Nucleus accumbens (tissue), 56 donors: ENCODE measurements around the gene CYB5R4.
"Not testable (repeated sequence)": the region's sequence is repeated elsewhere in the genome, so short reads cannot be mapped to it uniquely, and the experiment has no call there.

ENCODE experiments used
- DNase-seq, 56 donors: peaks; one replicate each; lab custom pipeline; 2025; lab: John Stamatoyannopoulos, UW

Gene CYB5R4

DNA sequence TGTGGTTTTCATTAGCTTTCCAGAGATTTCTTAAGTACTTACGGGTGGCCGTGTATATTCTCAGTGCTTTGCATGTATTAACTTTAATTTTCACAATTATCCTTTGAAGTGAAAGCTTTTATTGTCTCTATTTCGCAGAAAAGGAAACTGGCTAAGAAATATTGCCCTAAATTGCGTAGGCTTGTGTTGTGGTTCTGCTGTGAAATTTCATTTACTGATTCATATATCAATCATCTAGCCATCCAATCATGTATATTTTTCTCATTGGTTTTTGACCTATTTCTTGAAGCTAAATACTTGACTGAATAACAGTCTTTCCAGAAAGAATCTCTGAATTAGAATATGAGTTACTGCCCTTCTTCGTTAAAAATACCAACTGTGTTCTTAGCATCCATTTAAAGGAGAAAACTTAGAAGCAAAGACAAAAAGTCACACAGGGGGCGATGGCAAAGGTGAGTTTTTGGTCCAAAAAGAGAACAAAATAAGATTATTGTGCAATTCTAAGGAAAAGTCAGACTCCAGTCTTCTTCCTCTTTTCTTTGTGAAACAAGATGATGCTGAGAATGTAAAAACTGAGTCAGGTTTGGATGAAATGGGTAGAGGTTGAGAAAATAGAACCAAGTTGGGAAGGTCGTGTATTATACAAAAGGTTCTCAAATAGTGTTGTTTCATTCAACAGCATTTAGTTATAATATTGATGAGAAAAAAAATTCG is 1.4 kb downstream of the CYB5R4 start:
- no peak for DNase-seq

DNA sequence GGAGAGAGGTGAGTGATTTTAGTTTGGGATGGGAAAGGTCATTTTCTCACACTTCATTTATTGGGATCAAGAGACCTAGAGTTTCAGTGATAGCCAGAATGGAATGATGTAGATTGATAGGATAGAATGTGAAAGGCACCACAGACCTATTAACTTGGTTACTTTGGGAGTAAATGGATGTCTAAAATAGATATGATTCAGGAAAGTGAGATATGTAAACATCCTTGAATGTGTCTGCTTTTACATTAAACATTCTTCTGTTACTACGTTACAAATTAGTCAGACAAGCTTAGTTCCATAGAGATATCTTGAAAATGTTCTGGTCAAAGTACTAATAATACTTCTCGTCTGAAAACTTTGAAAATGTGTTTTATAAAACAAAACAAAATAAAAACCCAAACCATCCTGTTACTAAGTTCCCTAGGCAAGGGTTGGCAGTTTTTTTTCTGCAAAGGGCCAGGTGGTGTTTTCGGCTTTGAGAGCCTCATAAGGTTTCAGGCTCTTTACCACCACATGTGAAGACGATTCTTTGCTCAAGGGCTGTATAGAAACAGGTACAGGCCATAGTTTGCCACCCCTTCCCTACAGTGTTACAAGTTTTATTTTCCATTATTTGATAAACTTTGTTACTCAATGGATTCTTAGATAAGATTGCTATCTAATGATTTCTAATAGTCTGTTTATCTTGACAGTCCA is 3.4 kb downstream of the CYB5R4 start:
- no peak for DNase-seq

DNA sequence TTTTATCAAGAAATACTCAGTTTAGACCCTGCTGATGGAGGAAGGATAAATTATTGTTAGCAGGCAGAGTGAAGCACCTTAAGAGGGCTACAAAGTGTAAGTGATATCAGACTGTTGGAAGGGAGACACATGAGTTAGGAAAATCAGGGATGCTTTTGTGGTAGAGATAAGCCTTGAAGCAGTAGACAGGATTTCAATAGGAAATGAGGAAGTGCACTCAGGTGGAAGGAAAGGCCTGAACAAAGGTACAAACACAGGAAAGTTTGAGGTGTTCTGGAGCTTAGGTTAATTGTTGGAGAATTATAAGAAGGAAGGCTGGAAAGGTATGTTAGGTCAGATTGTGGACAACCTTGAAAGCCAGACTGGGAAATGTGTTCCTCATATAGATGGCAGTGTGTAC is 7.6 kb downstream of the CYB5R4 start:
- no peak for DNase-seq

DNA sequence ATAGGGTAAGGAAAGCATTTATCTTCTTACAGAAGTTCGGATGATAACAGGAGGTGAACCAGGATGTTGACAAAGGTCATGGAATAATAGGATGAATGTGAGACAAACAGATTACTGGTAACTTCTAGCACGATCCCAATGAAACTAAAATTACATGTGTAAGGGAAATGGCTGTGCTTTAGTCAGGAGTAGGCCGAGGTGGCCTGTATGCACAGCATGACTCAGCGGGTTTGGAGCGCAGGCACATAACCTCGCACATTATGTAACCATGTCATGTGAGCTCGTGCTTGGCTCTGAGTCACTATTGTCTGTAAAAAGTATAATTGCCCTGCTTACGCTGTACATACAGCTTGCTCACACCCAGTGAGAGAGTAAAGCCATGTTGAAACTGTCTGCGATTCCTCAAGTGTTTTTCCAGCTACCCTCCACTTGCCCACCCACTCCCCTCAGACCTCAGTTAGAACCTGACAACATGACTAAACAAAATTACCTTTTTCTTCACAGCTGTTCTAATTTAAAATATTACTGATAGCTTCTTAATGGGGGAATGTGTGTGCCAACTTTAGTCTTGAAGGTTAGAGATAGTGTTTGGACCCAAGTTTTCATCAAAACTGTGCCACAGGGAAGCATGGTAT is 8.2 kb downstream of the CYB5R4 start:
- DNase-seq = peak in 34 of 56 donors; percentile 4 to 73 (median 27)

DNA sequence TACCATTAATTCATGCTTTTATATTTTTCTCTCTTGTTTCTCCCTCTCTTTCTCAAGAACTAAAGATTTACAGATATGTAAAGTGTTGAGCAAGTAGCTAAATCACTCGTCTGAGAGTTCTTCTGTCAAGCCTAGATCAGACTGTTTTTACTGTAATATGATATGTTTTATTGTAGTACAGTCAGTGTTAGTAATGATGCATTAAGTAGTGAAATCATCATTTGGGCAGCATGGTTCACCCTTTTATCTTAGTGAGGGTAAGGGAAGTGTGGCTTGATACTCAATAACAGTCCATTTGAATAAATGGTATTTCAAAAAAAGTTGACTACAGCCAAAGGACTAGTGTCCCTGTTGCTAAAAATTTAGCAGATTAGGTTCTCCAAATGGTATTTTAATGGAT is 9.2 kb downstream of the CYB5R4 start:
- no peak for DNase-seq

DNA sequence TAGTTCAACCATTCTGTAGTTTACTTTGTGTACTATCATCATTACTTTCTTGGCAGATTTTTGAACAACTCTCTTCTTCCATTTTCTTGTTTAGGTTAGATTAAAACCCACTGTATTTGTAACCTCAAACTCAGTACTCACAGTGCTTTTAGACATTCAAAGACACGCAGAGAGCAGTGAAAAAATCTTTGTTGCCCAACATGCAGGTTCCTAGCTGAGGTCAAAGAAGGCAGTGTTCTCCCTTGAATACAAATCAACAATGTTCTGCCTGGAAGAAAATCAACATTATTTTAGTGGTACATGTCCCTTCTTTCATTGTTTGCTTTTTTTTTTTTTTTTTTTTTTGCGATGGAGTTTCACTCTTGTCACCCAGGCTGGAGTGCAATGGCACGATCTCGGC is 11.2 kb downstream of the CYB5R4 start:
- no peak for DNase-seq

DNA sequence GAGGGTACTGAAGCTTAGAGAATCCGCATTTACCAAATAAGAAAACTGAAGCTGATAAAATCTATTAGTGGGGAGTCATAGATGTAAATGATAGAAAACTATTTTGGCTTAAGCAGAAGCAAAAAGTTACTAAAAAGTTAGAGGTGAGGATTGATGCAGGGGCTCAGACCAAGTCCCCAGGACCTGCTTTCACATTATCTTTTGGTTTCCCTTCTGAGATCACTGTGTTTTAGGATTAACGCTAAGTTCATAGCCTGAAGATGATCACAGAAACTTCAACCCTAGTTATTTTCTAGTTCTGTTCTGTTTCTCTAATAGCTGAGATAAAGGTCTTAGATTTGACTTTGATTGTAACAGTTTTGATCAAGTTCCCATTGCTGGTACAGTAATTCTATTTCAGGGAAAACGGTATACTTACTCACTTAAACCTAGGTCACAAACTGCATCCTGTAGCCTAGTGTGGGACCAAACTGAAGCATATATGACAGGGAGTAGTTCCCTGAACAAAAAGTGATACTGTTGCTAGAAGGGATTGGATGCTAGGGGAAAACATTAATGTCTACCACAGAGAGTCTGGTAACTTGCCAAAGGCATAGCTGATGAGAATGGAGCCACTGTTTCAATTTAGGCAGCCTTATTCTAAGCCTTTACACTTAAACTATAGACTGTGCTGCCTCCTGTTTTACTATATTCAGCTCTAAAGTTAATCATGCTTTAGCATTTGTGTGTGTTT is 13.1 kb downstream of the CYB5R4 start:
- peak in 1 of 56 donors; percentile 24 for DNase-seq

DNA sequence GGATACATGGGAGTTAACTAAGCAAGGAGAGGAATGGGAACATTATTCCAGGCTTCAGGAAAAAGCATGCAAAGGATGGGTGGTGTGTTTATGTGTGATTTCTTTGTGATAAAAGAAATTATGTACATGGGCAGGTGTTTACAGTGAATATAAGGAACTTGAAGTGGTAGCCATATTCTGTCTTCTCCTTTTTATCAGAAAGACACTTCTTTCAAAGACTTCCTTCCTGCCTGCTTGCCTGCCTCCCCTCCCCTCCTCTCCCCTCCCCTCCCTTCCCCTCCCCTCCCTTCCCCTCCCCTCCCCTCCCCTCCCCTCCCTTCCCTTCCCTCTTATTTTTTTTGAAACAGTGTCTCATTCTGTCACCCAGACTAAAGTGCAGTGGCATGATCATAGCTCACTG is 14.4 kb downstream of the CYB5R4 start:
- DNase-seq = no peak

DNA sequence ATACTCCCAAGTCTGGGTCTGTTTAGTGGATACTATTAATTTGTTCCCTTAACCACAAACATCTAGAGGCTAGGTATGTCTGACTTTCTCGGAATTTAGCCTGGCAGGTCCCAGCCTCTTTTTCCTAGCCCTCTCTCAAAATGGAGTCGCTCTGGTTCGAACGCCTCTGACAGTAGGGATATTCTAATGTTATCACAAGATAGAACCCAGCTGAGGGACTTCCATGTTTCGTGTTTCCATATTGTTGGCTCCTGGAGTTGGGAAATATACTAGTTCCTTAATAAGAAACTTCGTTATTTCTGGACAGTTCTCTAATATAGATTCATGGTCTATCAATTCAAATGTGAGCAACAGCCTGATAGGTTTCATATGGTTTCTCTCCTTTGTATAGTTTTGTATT is 16.4 kb downstream of the CYB5R4 start:
- no peak for DNase-seq

DNA sequence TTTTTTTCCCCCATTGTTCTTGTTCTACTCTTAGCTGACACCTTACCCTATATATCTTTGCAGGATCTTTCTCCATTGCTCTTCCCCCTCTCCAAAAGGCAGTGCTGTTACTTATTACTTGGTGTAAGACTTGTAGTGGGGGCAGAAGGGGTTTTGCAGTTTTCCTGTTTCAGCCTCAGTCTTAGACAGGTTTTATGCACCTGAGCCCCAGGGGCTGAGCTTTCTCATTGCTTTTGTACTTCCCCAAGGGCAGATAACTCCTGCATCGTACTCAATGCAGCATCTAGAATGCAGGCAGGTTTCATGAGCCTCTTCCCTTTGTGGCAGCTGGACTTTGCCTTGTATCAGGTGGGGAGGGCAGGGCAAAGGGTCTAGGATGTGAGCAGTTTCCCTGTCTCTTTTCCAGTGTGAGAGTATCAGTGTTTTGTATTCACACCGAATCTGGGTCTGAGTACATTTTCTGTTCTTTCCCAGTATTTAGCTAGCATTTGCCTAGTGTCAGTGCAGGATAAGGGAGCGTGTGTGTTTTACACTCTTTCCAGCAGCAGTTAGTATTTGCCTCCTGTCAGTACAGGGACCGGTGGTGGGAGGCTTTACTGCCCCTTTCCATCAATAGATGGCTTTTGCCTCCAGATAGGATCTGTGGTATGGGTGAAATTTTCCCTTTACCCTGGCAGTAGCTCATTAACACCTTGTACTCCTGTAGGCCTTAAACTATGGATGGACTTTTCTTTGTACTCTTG is 19.6 kb downstream of the CYB5R4 start:
- DNase-seq = no peak

DNA sequence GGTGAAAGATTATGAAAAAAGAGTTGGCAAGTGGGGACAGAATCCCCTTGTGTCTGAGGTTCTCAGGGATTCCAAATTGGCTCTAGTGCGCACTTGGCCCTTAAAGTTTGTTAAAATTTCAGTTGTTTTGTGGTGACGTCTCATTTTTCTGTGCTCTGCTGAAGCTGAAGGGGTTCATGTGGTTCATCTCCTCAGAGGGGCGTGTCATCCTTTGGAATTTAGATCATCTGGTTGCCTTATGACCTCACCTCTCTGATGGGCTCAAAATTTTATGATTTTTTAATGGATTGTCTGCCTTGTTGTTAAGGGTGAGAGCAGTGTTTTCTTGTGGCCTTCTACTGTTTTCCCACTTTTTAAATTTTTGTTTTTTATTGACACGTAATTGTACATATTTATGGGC is 20.3 kb downstream of the CYB5R4 start:
- DNase-seq = no peak

DNA sequence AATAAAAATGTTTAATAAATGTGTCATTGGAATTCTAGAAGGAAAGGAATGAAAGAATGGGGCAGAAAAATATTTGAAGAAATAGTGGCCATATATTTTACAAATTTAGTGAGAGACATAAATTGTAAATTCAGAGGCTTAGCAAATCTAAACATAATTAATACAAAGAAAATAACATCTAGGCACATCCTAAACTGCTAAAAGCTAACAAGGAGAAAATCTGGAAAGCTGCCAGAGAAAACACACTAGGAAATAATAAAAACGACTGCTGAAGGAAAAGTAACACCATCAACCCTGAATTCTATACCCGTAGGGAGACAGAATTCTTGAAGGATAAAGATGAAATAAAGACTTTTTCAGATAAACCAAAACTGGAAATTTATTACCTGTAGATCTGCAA is 23.8 kb downstream of the CYB5R4 start:
- no peak for DNase-seq

DNA sequence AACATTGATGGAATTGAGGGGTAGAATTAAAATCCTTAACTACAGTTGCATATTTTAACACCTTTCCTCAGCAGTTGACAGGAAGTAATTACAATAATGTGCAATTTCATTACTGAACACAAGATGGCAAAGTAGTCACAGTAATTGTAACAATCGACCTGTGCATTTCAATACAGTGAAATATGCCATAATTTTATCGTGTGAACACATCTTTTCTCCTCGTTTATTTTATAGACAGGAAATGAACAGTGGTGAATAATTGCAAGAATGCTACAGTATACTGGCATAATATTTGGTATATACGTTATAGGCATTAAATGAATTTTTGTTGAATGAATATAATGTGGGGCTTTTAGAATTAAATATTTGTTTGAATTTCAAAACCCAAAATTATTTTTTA is 25.0 kb downstream of the CYB5R4 start:
- DNase-seq = no peak

DNA sequence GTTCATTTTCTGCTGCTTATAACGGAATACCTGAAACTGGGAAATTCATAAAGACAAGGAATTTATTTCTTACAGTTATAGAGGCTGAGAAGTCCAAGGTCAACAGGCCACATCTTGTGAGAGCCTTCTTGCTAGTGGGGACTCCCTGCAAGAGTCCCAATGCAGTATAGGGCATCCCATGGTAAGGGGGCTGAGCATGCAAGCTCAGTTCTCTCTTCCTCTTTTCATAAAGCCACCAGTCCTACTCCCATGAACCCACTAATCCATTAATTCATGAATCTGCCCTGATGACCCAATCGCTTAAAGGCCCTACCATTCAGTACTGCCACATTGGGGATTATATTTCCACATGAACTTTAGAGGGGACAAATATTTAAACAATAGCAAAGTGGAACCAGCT is 26.5 kb downstream of the CYB5R4 start:
- DNase-seq = no peak

DNA sequence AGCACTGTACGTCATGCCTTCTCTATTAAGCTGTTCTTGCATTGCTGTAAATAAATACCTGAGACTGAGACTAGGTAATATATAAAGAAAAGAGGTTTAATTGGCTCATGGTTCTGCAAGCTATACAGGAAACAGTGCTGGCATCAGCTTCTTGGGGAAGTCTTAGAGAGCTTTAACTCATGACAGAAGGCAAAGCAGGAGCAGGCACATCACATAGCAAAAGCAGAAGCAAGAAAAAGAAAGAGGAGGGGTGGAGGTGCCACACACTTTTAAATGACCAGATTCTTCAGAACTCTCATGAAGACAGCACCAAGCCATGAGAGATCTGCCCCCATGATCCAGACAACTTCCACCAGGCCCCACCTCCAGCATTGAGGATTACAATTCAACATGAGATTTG is 30.1 kb downstream of the CYB5R4 start:
- no peak for DNase-seq

DNA sequence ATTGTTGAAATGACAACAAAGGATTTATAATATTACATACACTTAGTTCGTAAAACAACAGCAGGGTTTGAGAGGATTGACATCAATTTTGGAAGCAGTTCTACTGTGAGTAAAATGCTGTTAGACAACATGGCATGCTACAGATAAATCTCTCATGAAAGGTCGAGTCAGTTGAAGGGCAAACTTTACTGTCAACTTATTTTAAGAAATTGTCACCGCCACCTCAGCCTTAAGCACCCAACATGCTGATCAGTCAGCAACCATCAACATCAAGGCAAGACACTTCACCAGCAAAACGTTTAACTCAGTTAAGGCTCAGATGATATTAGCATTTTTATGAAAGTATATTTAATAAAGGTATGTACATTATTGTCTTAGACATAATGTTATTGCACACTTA is 31.0 kb downstream of the CYB5R4 start:
- DNase-seq = no peak

DNA sequence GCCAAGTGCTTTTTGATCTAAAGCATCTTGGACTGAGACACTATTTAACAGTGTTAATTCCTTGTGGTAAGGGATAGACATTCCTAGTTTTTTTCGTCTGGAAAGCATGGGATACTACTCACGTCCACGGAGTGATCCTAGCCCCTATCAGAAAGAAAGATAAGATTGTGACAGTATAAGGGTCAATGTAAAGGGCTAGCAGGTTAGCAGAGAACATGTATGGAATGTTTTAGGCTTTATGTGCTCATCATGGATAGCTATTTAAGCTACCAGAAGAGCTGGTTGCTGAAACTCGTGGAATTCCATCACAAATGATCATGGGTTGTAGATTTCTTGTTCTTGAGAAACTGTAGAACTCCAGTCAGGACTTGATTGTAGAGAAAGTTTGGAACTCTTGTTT is 32.1 kb downstream of the CYB5R4 start:
- DNase-seq = no peak

DNA sequence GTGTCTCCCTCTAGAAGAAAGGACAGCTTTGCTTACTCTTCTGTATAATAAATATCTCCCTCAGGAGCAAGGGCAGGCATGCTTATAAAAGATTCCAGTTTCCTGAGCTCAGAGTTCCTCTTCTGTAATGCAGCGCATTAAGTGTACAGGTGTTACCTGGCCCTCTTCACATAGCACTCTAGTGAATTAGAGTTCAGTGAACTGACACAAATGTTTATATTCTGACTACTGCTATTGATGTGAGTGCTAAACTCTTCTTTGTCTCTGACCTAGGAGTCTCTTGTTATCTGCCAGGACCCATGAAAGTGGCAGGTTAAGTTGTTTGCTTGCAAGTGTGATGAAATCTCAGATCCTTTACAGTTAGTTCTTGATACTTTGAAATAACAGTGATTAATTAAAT is 33.5 kb downstream of the CYB5R4 start:
- no peak for DNase-seq

DNA sequence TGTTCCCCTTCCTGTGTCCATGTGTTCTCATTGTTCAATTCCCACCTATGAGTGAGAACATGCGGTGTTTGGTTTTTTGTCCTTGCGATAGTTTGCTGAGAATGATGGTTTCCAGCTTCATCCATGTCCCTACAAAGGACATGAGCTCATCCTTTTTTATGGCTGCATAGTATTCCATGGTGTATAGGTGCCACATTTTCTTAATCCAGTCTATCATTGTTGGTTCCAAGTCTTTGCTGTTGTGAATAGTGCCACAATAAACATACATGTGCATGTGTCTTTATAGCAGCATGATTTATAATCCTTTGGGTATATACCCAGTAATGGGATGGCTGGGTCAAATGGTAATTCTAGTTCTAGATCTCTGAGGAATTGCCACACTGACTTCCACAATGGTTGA is 37.6 kb downstream of the CYB5R4 start:
- not testable (repeated sequence) for DNase-seq

DNA sequence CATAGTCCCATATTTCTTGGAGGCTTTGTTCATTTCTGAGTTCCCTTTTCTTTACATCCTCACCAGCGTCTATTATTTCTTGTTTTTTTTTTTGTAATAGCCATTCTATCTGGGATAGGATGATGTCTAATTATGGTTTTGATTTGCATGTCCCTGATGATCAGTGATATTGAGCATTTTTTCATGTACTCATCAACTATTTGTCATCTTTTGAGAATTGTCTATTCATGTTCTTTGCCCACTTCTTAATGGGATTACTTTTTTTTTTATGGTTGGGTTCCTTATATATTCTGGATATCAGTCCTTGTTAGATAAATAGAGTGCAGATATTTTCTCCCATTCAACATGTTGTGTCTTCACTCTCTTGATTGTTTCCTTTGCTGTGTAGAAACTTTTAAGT is 42.1 kb downstream of the CYB5R4 start:
- no peak for DNase-seq

DNA sequence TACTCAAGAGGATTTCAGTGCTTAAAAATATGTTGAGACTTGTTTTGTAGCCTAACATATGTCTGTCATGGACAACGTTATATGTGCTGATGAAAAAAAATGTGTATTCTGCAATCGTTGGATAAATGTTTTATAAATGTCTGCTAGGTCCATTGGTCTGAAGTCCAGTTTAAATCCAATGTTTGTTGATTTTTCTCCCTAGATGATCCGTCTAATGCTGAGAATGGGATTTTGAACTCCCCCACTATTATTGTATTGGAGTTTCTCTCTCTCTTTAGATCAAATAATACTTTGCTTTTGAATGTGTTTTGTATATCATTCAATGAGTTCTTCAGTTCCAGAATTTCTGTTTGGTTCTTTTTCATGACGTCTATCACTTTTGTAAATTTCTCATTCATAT is 44.9 kb downstream of the CYB5R4 start:
- no peak for DNase-seq
